Measurements from ENCODE around the gene VSIR.

- TF ChIP-seq, protein P1, sequence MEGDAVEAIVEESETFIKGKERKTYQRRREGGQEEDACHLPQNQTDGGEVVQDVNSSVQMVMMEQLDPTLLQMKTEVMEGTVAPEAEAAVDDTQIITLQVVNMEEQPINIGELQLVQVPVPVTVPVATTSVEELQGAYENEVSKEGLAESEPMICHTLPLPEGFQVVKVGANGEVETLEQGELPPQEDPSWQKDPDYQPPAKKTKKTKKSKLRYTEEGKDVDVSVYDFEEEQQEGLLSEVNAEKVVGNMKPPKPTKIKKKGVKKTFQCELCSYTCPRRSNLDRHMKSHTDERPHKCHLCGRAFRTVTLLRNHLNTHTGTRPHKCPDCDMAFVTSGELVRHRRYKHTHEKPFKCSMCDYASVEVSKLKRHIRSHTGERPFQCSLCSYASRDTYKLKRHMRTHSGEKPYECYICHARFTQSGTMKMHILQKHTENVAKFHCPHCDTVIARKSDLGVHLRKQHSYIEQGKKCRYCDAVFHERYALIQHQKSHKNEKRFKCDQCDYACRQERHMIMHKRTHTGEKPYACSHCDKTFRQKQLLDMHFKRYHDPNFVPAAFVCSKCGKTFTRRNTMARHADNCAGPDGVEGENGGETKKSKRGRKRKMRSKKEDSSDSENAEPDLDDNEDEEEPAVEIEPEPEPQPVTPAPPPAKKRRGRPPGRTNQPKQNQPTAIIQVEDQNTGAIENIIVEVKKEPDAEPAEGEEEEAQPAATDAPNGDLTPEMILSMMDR (IDR thresholded peaks at IDR 0.05): no peak
- TF ChIP-seq EP300 (IDR thresholded peaks at IDR 0.05): no peak
Observed at GRCh38 chr10:71736570-71736952, 36.8 kb downstream of the VSIR start.
